DMS 273 (cell line): ENCODE data around the gene SMARCB1.
A peak's percentile ranks its signal among the peaks of the same experiment; 100 is the strongest.

Source experiments
- DNase-seq: peaks from one replicate; lab custom pipeline; 2025; ENCODE audit not compliant: unreplicated experiment; lab: John Stamatoyannopoulos, UW

SMARCB1 gene

DNA sequence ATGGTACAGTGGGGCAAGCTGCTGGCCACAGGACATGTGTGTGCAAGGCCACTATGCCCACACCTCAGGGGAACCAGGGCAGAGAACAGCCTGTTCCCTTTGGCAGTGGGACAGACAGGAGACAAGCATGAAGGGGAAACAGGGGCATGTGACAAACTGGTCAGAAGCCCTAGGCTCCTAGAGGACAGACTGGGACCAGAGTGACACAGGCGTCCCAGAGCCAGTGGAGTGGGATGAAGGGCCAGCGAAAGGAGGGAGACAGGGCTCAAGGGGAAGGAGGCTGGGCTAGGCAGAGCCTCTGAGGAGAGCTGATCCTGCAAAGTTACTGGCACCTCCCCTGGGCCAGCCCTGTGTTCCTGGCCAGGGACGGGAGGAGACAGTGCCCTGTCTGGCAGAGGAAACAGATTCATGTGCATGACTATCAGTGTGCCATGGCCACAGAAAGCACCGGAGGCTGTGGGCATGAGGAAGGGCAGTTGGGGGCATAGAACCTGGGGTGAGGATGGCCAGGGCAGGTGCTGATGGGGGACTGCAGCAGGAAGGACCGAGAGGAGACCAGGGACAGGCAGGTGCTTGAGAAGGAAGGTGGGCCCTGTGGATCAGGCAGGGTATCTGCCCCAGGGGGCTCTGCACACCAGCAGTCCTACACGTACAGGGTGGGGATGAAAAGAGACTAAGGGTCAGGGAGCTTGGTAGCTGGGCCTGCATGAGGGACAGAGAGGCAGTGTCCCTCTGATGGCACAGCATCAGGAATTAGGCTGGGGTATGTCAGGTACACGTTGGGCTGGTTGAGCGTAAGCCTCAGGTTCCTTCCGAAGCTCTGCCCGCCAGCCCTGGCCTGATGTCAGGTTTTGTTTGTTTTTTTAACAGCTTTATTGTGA lies 42.3 kb downstream of the SMARCB1 start:
- no peak for DNase-seq

DNA sequence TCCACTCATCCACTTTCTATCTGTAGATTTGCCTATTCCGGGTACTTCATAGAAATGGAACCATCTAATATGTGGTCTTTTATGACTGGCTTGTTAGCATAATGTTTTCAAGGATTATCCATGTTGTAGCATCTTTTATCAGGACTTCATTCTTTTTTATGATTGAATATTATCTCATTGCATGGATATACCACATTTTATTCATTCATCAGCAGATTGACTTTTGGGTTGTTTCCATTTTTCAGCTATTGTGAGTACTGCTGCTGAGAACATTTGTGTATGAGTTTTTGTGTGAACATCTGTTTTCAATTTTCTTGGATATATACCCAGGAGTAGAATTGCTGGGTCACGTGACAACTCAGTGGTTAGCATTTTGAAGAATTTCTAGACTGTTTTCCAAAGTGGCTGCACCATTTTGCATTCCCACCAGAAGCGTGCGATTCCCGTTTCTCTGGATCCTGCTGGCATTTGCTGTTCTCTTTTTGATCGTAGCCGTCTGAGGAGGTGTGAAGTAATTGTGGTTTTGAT lies 43.1 kb downstream of the SMARCB1 start:
- no peak for DNase-seq

DNA sequence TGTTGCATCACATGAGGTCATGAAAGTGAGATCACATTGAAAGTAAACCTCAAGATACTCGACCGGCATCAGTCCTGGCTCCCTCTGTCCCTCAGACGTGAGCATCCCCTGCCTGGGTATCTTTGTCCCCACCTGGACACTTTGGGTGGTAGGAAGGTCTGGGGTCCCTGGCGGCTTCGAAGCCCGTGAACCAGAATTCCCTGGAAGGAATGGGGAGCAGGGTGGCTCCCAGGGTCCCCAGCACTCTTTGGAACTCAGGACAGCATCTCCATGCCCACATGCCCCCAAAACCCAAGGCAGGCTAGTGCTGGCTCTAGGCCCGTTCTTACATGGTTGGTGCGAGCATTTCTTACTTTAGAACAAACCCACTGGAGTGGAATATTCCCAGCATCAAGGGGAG lies 44.5 kb downstream of the SMARCB1 start:
- DNase-seq: no peak

DNA sequence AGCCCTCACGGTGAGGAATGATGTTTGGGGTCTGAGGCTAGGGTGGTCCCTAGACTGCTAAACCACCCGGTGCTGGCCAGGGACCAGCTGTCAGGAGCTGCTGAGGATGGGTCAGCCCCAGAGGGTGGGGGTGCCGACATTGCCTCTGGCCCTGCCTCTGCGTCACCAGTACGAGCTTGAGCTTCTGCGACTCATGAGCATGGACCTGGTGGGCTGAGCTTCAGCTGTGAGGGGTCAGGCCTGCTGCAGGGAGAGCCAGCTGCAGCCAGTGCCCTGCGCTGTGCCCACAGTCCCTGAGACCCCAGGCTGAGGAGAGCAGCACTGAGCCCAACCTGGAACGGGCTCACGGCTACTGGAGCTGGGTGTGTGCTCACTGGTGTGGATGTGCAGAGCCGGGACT lies 45.0 kb downstream of the SMARCB1 start:
- no peak for DNase-seq

DNA sequence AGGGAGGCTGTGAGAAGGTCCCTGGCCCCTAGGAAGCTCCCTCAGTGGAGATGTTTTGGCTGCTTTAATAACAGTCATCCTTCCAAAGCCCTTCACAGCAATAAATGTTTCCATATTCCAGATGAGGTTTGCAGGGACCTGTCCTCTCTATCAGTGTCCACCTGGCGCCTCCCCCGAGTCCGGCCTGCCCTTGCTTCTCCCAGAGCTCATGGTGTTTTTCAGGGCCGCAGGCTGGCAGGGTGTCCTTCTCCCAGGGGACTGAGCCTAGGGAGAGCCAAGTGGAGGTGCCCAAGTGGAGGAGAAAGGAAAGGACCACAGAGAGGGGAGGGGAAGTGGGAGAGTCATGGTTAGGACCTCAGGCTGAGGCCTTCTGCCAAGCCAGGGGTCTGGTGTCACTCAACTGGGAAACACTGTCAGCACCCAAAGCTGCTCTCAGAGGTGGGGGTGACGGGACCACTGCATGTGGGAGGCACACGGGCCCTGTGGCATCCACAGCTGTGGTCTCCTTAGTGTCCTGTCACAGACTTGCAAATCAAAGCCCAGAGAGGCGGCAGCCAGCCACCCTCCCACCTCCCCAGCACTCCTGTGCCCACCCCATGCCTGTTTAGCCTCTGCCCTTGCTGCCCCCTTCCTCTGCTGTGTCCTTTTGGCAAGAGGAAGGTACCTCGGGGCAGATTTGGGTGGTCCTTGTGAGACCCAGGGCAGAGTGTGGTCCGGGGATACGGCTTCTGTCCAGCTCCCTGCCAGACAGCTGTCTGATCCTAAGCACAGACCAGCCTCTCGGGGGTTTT lies 45.7 kb downstream of the SMARCB1 start:
- no peak for DNase-seq

DNA sequence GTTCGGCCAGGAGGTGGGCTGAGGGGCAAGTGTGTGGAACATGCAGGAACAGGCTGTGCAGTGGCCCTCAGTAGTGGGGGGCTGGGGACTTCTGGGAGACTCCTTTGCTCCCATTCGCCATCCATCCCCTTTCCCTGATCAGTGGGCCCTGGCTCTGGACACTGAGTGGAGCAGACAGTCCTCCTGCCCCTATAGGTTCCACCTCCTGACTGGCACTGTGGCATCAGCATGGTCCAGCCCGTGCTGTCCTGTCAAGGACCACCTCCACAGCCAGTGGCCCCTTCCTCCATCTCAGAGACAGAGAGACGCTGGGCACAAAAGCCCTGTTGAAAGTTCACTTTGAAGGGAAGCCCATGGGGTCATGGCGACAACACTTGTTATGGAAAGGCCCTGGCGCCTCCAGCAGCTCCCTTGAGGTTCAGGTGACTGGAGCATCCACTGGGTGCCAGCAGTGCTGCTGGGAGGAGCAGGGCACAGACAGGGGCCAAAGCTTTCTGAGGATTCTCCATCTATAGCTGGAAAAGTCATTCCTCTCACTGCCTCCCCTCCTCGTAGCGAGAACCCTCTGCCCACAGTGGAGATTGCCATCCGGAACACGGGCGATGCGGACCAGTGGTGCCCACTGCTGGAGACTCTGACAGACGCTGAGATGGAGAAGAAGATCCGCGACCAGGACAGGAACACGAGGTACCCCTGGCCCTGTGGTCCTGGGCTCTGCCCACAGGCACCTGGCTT lies 46.4 kb downstream of the SMARCB1 start:
- no peak for DNase-seq

DNA sequence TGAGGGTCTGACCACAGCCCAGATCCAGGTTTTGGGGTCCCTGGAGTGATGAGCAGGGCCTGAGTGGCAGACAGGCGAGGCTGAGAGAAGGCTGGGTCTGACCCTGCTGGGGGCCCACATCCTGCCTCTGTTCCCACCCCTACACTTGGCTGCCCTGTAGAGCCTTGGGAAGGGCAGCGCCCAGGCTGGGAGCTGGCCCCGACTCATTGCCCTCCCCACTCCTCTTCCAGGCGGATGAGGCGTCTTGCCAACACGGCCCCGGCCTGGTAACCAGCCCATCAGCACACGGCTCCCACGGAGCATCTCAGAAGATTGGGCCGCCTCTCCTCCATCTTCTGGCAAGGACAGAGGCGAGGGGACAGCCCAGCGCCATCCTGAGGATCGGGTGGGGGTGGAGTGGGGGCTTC lies 47.1 kb downstream of the SMARCB1 start:
- peak; percentile 63 for DNase-seq

DNA sequence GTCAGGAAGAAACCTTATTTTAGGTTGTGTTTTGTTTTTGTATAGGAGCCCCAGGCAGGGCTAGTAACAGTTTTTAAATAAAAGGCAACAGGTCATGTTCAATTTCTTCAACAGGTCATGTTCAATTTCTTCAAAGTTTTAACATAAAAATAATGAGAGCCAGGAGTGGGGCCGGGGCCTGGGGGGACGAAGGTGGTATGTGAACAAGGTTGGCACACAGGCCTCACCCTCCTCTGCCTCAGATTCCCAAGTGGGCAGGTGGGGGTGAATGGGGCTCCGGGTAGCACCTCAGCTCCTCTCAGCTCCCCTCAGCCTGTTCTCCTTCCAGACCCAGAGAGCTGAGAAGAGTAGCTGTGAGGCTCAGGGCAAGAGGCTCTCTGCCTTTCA lies 47.6 kb downstream of the SMARCB1 start:
- no peak for DNase-seq

DNA sequence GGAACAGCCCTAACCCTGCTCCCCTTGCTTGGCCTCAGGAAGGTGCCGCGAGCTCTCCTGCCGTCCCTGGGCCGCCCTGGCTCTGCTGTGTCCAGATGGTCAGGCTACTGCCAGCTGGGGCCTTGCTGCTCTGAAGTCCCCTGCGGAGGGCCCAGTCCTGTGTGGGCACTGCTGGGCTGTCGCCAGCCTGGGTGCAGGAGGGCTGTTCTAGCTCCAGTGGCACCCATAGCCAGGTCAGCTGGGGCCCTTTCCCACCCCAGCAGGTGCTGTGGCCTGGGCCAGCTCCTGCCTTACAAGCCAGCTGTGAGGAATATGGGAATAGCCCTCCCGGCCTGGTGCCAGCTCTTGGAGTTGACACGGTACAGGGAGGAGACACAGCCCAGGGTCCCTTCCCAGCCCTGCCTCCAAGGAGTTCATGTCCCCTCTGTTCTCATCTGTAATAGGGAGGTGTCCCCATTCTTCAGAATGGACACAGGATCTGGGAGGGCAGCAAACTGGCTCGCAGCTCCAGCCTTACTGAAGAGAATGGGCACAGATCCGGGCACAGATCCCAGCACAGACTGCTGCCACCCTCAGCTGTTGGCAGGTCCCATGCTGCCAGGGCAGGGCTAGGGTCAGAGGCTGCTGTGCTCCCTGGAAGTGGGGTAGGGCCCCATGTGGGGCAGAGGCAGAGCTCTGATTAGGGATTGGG lies 48.2 kb downstream of the SMARCB1 start:
- peak; percentile 66 for DNase-seq

DNA sequence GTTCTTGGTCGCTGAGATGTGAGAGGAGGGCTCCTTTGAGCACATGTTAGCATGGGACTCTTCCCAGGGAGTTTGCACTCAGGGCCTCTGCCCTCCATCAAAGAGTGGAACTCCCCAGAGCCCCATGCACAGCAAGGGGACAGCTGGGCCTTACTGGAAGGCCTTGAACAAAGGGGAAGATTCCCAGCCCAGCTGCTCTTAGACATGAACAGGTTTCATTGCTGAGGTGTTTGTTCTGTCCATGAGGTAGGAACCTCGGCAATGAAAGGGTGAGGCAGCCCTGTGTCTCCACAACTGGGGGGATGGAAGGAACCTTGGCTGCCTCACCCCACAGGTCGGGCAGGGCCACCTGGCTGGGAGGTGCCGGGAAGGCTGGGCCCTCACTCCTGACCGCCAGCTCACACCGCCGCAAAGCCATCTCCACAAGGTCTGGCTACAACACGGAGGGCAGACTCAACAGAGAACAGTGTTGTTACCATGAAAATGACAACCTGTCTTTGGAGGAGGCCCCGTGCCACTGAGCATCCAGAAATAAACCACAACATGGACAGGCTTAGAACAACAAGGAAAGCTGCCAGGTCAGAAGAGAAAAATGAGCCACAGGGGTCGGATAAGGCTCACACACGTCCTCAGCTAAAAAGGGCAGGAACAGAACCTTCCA lies 48.8 kb downstream of the SMARCB1 start:
- peak; percentile 58 for DNase-seq

DNA sequence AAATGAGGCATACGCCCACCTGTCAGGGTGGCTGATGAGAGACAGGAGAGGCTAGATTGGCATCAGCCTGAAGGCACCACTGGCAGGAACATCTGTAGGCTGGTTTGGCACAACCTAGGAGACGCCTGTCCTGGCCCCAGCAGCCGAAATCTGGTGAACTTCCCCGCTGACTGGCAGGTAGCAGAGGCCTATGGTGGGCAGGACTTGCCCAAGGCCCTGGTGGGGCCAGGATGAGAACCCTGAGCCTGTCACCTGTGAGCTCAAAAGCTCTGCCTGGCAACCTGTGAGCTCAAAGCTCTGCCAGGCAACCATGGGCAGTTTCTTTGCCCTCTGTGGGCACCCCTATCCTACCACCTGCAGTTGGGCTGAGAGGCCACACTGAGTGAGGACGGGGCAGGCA lies 49.5 kb downstream of the SMARCB1 start:
- DNase-seq: no peak

DNA sequence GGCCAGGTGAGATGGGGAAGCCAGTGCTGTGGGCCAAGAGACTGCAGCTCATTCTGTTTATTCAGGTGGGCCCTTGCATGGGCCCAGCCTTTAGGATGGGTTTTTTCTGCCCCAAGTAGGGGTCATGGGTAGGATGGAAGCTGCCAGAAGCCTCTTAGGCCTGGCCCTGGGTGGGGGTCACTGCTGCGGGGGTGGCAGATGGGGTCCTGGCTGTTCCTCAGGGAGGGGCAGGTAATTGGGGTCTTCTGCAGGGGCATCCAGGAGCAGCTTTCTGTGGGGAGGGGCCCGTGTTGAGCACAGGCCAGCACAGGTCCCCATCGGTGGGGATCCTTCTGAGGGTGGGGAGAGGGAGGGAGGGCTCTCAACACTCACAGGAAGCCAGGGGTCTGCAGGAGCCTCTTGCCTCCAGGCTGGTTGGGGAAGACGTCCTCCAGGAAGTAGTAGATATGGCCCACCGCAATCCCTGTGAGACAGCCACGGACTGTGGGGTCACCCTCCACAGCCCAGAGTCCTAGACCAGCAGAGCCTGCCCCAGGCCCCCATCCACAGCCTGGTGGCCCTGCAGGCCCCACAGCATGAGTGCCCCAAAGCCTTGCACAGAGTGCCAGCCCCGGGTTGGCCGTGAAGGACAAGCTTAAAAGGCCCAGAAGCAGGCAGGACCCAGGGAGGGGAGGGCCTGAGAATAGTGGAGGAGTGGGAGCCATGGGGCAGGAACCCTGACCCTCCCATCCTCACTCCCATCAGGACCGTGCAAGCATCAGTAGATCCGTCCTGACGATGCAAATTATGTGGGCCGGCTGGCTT lies 50.1 kb downstream of the SMARCB1 start:
- no peak for DNase-seq

DNA sequence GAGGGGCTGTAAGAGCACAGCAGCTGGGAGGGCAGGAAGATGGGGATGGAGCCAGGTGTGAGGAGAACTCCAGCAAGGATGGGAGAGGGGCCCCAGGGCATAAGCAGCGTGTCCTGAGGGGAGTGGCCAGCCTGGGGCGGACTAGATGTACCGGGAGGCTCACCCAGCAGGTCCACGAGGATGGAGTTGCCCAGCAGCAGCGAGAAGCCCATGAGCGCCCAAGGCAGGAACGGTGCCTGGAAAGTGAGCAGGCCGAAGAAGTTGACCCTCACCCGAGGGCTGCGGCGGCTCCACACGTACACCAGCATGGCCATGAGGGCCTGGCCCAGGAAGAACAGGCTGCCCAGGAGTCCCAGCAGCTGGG lies 50.7 kb downstream of the SMARCB1 start:
- no peak for DNase-seq

DNA sequence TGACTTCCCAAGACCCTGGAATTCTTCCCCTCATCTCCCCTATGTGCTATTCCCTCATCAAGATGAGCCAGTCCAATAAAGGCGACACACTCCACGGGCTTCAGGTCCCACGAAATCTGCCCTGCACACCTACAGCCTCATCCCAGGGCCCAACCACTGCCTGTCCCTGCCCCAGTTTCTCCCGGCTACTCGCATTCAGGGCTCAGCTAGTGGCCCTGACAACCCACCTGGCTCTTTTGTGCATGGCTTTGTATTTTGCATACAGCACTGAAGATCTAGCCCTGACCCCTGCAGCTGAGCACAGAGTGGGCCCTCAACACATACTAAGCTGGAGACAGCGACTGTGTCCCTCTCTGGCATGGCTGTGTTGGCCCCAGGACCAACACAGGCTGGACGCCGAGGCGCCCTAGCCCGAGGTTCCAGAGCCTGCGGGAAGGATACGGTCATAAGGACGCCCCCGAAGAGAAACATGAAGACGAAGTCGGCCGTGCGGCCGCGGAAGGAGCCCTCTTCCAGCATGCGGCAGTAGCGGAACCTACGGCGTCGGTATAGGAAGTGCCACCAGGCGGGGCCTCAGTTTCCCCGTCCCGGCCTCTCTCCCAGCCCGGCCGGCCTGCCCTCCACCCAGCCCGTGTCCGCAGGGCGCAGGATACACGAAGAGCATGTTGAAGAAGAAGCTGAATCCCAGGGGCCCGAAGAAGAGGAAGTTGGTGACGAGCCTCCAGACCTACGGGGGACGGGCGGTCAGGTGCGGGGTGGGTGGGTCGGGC lies 51.3 kb downstream of the SMARCB1 start:
- DNase-seq: no peak

DNA sequence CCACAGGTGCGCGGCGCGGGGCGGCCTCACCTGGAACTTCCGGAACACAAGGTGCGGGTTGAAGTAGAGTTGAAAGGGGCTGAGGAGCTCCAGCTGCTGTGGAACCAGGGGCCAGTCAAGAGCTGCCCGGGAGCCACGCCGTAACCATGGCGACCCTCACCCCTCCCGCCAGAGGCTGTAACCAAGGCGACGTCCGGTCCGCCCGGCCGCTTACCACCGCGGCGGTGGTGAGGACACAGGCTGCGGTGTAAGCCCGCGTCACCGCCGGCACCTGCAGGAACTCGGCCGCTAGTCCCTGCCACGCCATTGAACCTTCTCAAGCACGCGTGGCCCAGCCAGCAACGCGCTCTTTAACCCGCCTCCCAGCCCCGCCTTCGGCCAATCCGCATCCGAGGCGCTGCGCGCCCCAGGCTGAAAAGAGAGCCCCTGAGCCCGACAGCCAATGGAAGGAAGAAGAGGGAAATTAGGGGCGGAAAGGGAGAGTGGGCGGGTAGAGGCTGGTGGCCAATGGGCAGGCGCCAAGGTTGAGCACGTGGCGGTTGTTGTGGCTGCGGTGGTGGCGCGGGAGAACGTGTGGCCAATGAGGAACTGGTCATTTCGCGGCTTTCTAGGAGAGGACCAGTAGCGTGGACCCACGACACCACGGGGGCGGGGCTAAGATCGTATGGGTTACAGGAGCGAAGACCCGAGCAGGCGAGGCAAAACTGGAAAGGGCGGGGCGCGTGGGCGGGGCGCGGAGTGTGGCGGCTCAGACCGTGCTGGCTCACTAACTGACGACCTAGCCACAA lies 52.1 kb downstream of the SMARCB1 start, which contains the start of gene DERL3:
DERL3 (minus strand) TSS at position 326 of the 788 bp plus-strand sequence; CDS start at position 307, 19 bp downstream.
- DNase-seq: peak; percentile 98

DNA sequence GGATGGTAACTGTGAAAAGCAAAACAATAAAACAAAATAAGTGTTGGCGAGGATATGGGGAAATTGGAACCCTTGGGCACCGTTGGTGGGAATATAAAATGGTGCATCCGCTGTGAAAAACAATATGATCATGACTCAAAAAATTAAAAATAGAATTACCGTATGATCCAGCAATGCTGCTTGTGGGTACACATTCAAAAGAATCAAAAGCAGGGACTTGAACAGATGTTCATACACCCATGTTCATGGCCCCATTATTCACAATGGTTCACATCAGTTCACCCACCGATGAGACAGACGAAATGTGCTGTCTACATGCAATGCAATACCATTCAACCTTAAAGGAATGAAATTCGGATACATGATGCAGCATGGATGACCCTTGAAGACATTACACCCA lies 53.3 kb downstream of the SMARCB1 start:
- no peak for DNase-seq

DNA sequence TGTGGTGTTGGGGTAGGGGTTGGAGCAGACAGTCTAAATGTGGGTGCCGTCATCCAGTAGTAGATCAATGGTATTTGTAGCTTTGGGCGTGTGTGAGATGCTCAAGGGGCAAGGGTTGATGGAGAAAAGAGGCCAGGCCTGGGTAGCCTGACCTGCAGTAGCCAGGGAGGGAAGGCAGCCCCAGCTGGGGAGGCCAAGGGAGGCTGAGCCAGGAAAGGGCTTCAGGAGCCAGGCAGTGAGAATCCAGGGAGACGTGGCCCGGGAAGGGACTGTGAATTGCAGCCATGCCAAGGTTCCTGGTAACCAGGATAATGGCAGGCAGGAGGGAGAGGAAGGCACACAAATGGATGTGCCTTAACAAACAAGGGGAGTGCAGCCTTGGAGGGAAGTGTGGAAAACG lies 54.5 kb downstream of the SMARCB1 start:
- DNase-seq: no peak
